NB4 (cell line): ENCODE results near the gene TRIM62.

Source experiments
- MYC ChIP-seq: IDR thresholded peaks from 2 replicates; pipeline ENCODE4 v1.6.1; 2011; ENCODE audit warnings: low read depth, low read length
- POLR2A ChIP-seq: IDR thresholded peaks from 2 replicates; pipeline ENCODE4 v1.6.1; 2011; ENCODE audit warnings: mild to moderate bottlenecking; ENCODE audit not compliant: insufficient read length; ENCODE audit errors: extremely low read depth
- TF ChIP-seq, protein P1 (sequence below): IDR thresholded peaks from one replicate; pipeline ENCODE4 v1.5.1; 2012; ENCODE audit warnings: low read depth, low read length
- TF ChIP-seq, protein P2 (sequence below): IDR thresholded peaks from 2 replicates; pipeline ENCODE4 v1.6.1; 2011; ENCODE audit warnings: low read depth, low read length

GRCh38 chr1:33185541-33185940 lies 3.7 kb upstream of the TRIM62 start:
- TF ChIP-seq, protein P1, sequence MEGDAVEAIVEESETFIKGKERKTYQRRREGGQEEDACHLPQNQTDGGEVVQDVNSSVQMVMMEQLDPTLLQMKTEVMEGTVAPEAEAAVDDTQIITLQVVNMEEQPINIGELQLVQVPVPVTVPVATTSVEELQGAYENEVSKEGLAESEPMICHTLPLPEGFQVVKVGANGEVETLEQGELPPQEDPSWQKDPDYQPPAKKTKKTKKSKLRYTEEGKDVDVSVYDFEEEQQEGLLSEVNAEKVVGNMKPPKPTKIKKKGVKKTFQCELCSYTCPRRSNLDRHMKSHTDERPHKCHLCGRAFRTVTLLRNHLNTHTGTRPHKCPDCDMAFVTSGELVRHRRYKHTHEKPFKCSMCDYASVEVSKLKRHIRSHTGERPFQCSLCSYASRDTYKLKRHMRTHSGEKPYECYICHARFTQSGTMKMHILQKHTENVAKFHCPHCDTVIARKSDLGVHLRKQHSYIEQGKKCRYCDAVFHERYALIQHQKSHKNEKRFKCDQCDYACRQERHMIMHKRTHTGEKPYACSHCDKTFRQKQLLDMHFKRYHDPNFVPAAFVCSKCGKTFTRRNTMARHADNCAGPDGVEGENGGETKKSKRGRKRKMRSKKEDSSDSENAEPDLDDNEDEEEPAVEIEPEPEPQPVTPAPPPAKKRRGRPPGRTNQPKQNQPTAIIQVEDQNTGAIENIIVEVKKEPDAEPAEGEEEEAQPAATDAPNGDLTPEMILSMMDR, result no peak
- TF ChIP-seq, protein P2, sequence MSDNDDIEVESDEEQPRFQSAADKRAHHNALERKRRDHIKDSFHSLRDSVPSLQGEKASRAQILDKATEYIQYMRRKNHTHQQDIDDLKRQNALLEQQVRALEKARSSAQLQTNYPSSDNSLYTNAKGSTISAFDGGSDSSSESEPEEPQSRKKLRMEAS, result no peak
- TF ChIP-seq POLR2A (no peak), MYC (no peak)
